ENCODE results near the gene POLQ.

GRCh38 chr3:121462565-121462964 is 83.2 kb downstream of the POLQ start:
- TF ChIP-seq CTCF (IDR thresholded peaks at IDR 0.05; ENCODE audit: insufficient read depth, low read depth, low read length) (no peak), EZH2 (IDR thresholded peaks at IDR 0.05; ENCODE audit: insufficient read depth, low read length) (no peak)
